CD4-positive, CD25-positive, alpha-beta regulatory T cell (primary cell): Measurements from ENCODE around the gene NCOR1. TPM values are rescaled to one million over a fixed set of nuclear protein-coding genes. Genes with fewer than 3 reads are reported as not detected.
A peak's percentile ranks its signal among the peaks of the same experiment; 100 is the strongest.

Experiments used
- ATAC-seq, 2 donors: fragments of 150-1000 bp; cut with Tn5 transposase; one replicate each; pipeline ENCODE4 v1.10.0; 2021; ENCODE audit warnings: low read depth in 2 of 2, moderate number of reproducible peaks in 2 of 2, moderate library complexity in 1 of 2
- DNase-seq, 3 donors: peaks; one replicate each; pipeline versions ENCODE4 v3.0.0 to v3.0.0-alpha.2; 2012 to 2022; ENCODE audit warnings: mixed read lengths in 1 of 3
- H3K27ac ChIP-seq: one replicate; pipeline ENCODE4 v1.7.0; 2013; ENCODE audit warnings: mild to moderate bottlenecking, low read length; ENCODE audit not compliant: insufficient read depth, poor library complexity, severe bottlenecking
- H3K27me3 ChIP-seq: one replicate; pipeline ENCODE4 v1.7.0; 2013; ENCODE audit warnings: low read length; ENCODE audit not compliant: control insufficient read depth, insufficient read depth
- H3K36me3 ChIP-seq: one replicate; pipeline ENCODE4 v1.7.0; 2013; ENCODE audit warnings: mild to moderate bottlenecking, low read length, moderate library complexity; ENCODE audit not compliant: control insufficient read depth, insufficient read depth
- H3K4me1 ChIP-seq: 2 replicates; pipeline ENCODE4 v1.7.0; 2013; ENCODE audit warnings: mild to moderate bottlenecking, low read length; ENCODE audit not compliant: insufficient read depth, control insufficient read depth, poor library complexity, severe bottlenecking
- H3K4me3 ChIP-seq: one replicate; pipeline ENCODE4 v1.7.0; 2013; ENCODE audit warnings: low read depth, mild to moderate bottlenecking, low read length, moderate library complexity
- H3K9me3 ChIP-seq, 2 experiments: 1 replicate in 1 of 2; 2 replicates in 1 of 2; pipeline ENCODE4 v1.7.0; 2013; ENCODE audit warnings: low read length in 2 of 2, mild to moderate bottlenecking in 1 of 2, moderate library complexity in 1 of 2; ENCODE audit not compliant: control insufficient read depth in 2 of 2
- H3K27ac Mint-ChIP-seq, 3 donors: one replicate each; pipeline ENCODE4 v1.8.0; 2020 to 2022; ENCODE audit warnings: mild to moderate bottlenecking in 3 of 3, mixed read lengths in 3 of 3, moderate library complexity in 2 of 3
- H3K27me3 Mint-ChIP-seq: one replicate; pipeline ENCODE4 v1.8.0; 2022; ENCODE audit warnings: mild to moderate bottlenecking, mixed read lengths
- H3K36me3 Mint-ChIP-seq: one replicate; pipeline ENCODE4 v1.8.0; 2020; ENCODE audit warnings: mixed read lengths
- H3K4me1 Mint-ChIP-seq, 4 donors: one replicate each; pipeline ENCODE4 v1.8.0; 2020 to 2022; ENCODE audit warnings: mixed read lengths in 4 of 4, mild to moderate bottlenecking in 1 of 4
- H3K4me3 Mint-ChIP-seq, 4 donors: one replicate each; pipeline ENCODE4 v1.8.0; 2020 to 2022; ENCODE audit warnings: mild to moderate bottlenecking in 4 of 4, mixed read lengths in 4 of 4, moderate library complexity in 3 of 4
- H3K9me3 Mint-ChIP-seq, 7 donors: one replicate each; pipeline ENCODE4 v1.8.0; 2020 to 2022; ENCODE audit warnings: mixed read lengths in 7 of 7, mild to moderate bottlenecking in 3 of 7, moderate library complexity in 2 of 7
- polyA plus RNA-seq, 4 donors: library from polyadenylated mRNA; unstranded; fragments of 300-500 nt; fragmentation: Illumina TruSeq; gene quantifications; one replicate each; pipeline ENCODE4 v1.2.3, GENCODE V29; 2021
- total RNA-seq: library from RNA; stranded (reverse); gene quantifications from one replicate; pipeline ENCODE4 v1.2.3, GENCODE V29; 2022

Gene NCOR1
- total and polyA plus RNA-seq, 5 donors from 2014 or later: 65.8 to 216 (median 67.3) TPM

DNA sequence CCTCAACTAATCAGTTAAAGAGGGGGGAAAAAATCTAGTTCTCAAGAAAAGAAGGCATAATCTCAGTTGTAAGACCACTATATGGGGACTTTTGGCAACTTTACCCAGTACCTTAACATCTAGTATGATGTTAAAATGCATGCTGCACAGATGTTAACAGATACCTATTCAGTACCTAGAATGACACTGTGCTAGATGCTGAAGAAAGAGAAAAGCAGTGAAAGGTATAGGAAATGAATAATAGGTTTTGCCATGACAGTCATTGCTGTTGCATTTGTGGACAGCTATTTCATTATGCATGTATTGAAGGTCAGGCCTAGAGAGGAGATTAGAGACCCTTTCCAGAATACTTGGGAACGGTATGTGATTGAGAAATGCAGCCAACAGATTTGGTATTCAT, 36.2 kb upstream of the NCOR1 start:
- H3K4me3 Mint-ChIP-seq: no peak overlapping the region
- H3K4me1 Mint-ChIP-seq: peaks cover 9 to 23% (median 13%) of the 10 kb centered on the region in 4 donors
- Histone ChIP-seq H3K27ac (no peak overlapping the region), H3K4me1 (no peaks in the 10 kb centered on the region), H3K9me3 (no peaks in the 10 kb centered on the region), H3K36me3 (no peaks in the 10 kb centered on the region), H3K27me3 (no peaks in the 10 kb centered on the region), H3K4me3 (no peak overlapping the region)
- H3K9me3 Mint-ChIP-seq: peaks cover 0 to 1% (median 0%) of the 10 kb centered on the region in 7 donors
- H3K27me3 Mint-ChIP-seq: no peaks in the 10 kb centered on the region
- ATAC-seq (no peak), DNase-seq (no peak)
- H3K27ac Mint-ChIP-seq: peak overlapping the region in 1 of 3 donors; percentile 44
- H3K36me3 Mint-ChIP-seq: peaks cover 32% of the 10 kb centered on the region

DNA sequence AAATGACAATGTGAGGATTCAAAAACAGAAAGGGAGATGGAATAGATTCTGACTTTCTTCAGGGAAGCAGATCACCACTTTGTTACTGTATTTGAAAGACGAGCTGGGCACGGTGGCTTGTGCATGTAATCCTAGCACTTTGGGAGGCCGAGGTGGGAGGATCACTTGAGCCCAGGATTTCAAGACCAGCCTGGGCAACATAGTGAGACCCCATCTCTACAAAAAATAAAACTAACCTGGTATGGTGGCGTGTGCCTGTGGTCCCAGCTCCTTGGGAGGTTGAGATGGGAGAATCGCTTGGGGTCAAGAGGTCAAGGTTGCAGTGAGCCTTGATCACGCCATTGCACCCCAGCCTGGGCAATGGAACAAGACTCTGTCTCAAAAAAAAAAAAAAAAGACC, 35.7 kb upstream of the NCOR1 start:
- H3K27ac ChIP-seq: no peak overlapping the region
- Mint-ChIP-seq H3K4me1 (peaks cover 9 to 23% (median 13%) of the 10 kb centered on the region in 4 donors), H3K4me3 (no peak overlapping the region), H3K27ac (peak overlapping the region in 1 of 3 donors; percentile 44), H3K27me3 (no peaks in the 10 kb centered on the region), H3K9me3 (peaks cover 0 to 1% (median 0%) of the 10 kb centered on the region in 7 donors), H3K36me3 (peaks cover 32% of the 10 kb centered on the region)
- H3K27me3 ChIP-seq: no peaks in the 10 kb centered on the region
- DNase-seq (no peak), ATAC-seq (no peak)
- no peaks in the 10 kb centered on the region for H3K36me3 ChIP-seq
- H3K4me1 ChIP-seq: no peaks in the 10 kb centered on the region
- no peak overlapping the region for H3K4me3 ChIP-seq
- no peaks in the 10 kb centered on the region for H3K9me3 ChIP-seq

DNA sequence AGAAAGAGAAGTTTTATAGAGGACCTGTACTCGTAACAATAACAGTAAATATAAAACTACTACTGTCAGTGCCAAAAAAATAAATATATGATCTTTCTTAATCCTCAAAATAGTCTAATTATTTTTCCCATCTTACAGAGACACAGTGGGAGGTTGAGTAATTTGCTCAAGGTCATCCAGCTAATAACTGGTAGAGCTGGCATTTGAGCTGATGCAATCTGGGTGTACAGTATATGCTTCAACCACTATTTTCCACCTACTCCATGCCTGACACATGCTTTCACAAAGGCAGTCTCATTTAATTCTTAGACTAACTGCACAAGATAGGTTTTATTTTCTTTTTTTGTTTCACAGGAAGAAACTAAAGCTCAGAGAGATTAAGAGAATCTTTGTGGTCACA, 35.3 kb upstream of the NCOR1 start:
- Histone ChIP-seq H3K9me3 (no peaks in the 10 kb centered on the region), H3K36me3 (no peaks in the 10 kb centered on the region), H3K4me3 (no peak overlapping the region), H3K27ac (no peak overlapping the region), H3K4me1 (no peaks in the 10 kb centered on the region), H3K27me3 (no peaks in the 10 kb centered on the region)
- Mint-ChIP-seq H3K27me3 (no peaks in the 10 kb centered on the region), H3K4me1 (peaks cover 9 to 20% (median 12%) of the 10 kb centered on the region in 4 donors), H3K36me3 (peaks cover 32% of the 10 kb centered on the region), H3K9me3 (peaks cover 0 to 1% (median 0%) of the 10 kb centered on the region in 7 donors), H3K27ac (no peak overlapping the region), H3K4me3 (no peak overlapping the region)
- no peak for DNase-seq
- ATAC-seq: no peak

DNA sequence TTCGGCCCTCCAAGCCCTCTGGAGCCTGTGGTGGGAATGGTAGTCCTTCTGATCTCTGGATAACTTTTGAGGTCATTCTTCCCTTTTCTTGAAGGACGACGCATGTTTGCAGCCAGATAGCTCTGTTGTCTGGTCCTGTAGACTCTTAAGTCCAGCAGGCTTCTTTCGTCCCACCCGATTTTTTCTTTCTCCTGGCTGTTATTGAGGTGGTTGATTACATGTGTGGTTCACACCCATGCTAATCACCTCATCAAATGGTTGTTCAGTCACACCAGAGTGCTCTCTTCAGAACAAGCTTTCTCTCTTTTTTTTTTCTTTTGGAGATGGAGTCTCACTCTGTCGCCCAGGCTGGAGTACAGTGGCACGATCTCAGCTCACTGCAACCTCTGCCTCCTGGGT, 32.3 kb upstream of the NCOR1 start:
- H3K9me3 Mint-ChIP-seq: peaks cover 0 to 1% (median 0%) of the 10 kb centered on the region in 7 donors
- H3K27ac Mint-ChIP-seq: no peak overlapping the region
- Histone ChIP-seq H3K27me3 (no peaks in the 10 kb centered on the region), H3K36me3 (no peaks in the 10 kb centered on the region), H3K4me3 (no peak overlapping the region), H3K27ac (no peak overlapping the region), H3K4me1 (no peaks in the 10 kb centered on the region), H3K9me3 (no peaks in the 10 kb centered on the region)
- no peaks in the 10 kb centered on the region for H3K27me3 Mint-ChIP-seq
- no peak overlapping the region for H3K4me3 Mint-ChIP-seq
- no peak for DNase-seq
- peaks cover 19% of the 10 kb centered on the region for H3K36me3 Mint-ChIP-seq
- peaks cover 9 to 25% (median 16%) of the 10 kb centered on the region in 4 donors for H3K4me1 Mint-ChIP-seq
- ATAC-seq: no peak

DNA sequence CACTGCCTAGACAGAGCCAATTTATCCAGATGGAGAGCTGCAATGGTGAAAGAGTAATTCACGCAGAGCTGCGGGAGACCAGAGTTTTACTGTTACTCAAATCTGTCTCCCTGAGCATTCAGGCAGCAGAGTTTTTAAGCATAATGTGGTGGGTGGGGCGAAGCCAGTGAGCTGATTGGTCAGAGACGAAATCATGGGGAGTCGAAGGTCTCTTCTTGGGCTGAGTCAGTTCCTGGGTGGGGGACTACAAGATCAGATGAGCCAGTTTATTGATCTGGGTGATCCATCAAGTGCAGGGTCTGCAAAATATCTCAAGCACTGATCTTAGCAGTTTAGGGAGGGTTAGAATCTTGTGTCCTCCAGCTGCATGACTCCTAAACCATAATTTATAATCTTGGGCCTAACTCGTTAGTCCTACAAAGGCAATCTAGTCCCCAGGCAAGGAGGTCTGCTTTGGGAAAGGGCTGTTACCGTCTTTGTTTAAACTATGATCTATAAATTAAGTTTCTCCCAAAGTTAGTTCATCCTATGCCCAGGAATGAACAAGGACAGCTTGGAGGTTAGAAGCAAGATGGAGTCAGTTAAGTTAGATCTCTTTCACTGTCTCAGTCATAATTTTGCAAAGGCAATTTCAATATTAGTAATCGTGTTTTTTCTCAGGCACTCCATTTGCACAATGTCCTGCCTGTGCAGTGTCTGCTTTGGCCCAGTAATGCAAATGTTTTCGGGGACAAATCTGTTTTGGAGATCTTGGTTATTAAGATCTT, 28.6 kb upstream of the NCOR1 start:
- Mint-ChIP-seq H3K4me1 (peaks cover 5 to 25% (median 21%) of the 10 kb centered on the region in 4 donors), H3K4me3 (no peak overlapping the region), H3K27ac (peak overlapping the region in 2 of 3 donors; percentile 9 to 36), H3K9me3 (no peaks in the 10 kb centered on the region), H3K27me3 (no peaks in the 10 kb centered on the region), H3K36me3 (peaks cover 24% of the 10 kb centered on the region)
- ATAC-seq (no peak), DNase-seq (peak in 1 of 3 donors; percentile 47)
- Histone ChIP-seq H3K9me3 (no peaks in the 10 kb centered on the region), H3K4me1 (no peaks in the 10 kb centered on the region), H3K27ac (no peak overlapping the region), H3K36me3 (no peaks in the 10 kb centered on the region), H3K27me3 (no peaks in the 10 kb centered on the region), H3K4me3 (no peak overlapping the region)

DNA sequence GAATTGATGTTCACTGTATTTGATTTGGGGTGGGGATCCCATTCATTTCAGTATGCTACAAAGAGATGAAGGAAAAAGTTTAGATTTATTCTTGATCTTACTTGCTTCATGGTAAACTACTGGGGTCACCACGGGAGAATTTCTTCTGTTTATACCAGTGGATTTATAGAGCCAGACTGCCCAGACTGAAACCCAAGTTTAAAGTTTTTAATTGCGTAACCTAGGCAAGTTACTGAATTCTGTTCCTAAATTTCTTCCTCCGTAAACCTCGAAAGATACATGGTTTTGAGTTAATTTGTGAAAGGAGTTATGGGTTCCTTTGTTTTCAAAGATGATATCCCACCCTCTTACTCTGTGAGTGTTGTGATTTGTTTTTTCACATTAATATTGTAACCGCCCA, 28.1 kb upstream of the NCOR1 start:
- DNase-seq: no peak
- no peaks in the 10 kb centered on the region for H3K27me3 Mint-ChIP-seq
- Histone ChIP-seq H3K36me3 (no peaks in the 10 kb centered on the region), H3K4me3 (no peak overlapping the region), H3K4me1 (no peaks in the 10 kb centered on the region), H3K27ac (no peak overlapping the region), H3K27me3 (no peaks in the 10 kb centered on the region), H3K9me3 (no peaks in the 10 kb centered on the region)
- H3K4me1 Mint-ChIP-seq: peaks cover 5 to 21% (median 19%) of the 10 kb centered on the region in 4 donors
- ATAC-seq: no peak
- H3K4me3 Mint-ChIP-seq: no peak overlapping the region
- peak overlapping the region in 2 of 3 donors; percentile 9 to 36 for H3K27ac Mint-ChIP-seq
- H3K36me3 Mint-ChIP-seq: peaks cover 19% of the 10 kb centered on the region
- H3K9me3 Mint-ChIP-seq: no peaks in the 10 kb centered on the region

DNA sequence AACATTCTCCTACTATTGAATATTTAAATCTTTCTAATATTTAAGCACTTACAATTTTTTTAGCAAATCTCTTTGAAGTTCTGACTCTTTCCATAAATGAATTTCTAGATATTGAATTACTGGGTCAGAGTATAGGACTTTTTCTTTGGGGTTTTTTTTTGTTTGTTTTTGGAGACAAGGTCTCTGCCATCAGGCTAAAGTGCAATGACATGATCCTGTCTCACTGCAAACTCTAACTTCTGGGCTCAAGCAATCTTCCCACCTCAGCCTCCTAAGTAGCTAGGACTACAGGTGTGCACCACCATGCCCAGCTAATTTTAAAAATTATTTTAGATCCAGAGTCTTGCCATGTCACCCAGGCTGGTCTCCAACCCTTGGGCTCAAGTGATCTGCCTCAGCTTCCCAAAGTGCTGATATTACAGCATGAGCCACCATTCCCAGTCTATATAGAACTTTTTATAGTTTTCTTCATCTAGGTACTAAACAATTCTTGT, 26.6 kb upstream of the NCOR1 start:
- DNase-seq: no peak
- Histone ChIP-seq H3K36me3 (no peaks in the 10 kb centered on the region), H3K4me3 (no peak overlapping the region), H3K9me3 (no peaks in the 10 kb centered on the region), H3K4me1 (no peaks in the 10 kb centered on the region), H3K27ac (no peak overlapping the region), H3K27me3 (no peaks in the 10 kb centered on the region)
- Mint-ChIP-seq H3K27ac (peak overlapping the region in 1 of 3 donors; percentile 49), H3K4me1 (peaks cover under 1 to 19% (median 16%) of the 10 kb centered on the region in 4 donors), H3K9me3 (no peaks in the 10 kb centered on the region), H3K27me3 (no peaks in the 10 kb centered on the region), H3K36me3 (peaks cover 14% of the 10 kb centered on the region), H3K4me3 (no peak overlapping the region)
- ATAC-seq: no peak

DNA sequence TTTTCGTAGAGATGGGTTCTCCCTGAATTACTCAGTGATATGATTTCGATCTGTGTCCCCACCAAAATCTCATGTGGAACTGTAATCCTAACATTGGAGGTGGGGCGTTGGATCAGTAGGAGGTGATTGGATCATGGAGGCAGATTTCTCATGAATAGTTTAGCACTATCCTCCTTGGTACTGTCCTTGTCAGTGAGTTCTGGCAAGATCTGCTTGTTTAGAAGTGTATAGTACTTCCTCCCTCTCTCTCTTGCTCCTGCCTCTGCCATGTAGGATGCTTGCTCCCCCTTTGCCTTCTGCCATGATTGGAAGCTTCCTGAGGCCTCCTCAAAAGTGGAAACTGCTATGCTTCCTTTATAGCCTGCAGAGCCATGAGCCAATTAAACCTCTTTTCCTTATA, 24.6 kb upstream of the NCOR1 start:
- H3K36me3 ChIP-seq: no peaks in the 10 kb centered on the region
- H3K4me1 ChIP-seq: no peaks in the 10 kb centered on the region
- ATAC-seq (no peak), DNase-seq (no peak)
- H3K4me3 Mint-ChIP-seq: peak overlapping the region in 1 of 4 donors; percentile 10
- H3K36me3 Mint-ChIP-seq: peaks cover 19% of the 10 kb centered on the region
- H3K27ac Mint-ChIP-seq: peak overlapping the region in 2 of 3 donors; percentile 32 to 62
- H3K9me3 ChIP-seq: no peaks in the 10 kb centered on the region
- H3K4me1 Mint-ChIP-seq: peaks cover 0 to 21% (median 16%) of the 10 kb centered on the region in 4 donors
- H3K27ac ChIP-seq: no peak overlapping the region
- no peaks in the 10 kb centered on the region for H3K9me3 Mint-ChIP-seq
- no peak overlapping the region for H3K4me3 ChIP-seq
- H3K27me3 Mint-ChIP-seq: no peaks in the 10 kb centered on the region
- H3K27me3 ChIP-seq: no peaks in the 10 kb centered on the region
